ENCODE measurements around the gene LPIN1. TPM values are rescaled to one million over a fixed set of nuclear protein-coding genes. Genes with fewer than 3 reads are reported as not detected.
"Not testable (repeated sequence)": the region's sequence is repeated elsewhere in the genome, so short reads cannot be mapped to it uniquely, and the experiment has no call there.

The LPIN1 gene
- total RNA-seq, 4 donors from 2014 or later = 28.7 to 47.0 (median 39.6) TPM

DNA sequence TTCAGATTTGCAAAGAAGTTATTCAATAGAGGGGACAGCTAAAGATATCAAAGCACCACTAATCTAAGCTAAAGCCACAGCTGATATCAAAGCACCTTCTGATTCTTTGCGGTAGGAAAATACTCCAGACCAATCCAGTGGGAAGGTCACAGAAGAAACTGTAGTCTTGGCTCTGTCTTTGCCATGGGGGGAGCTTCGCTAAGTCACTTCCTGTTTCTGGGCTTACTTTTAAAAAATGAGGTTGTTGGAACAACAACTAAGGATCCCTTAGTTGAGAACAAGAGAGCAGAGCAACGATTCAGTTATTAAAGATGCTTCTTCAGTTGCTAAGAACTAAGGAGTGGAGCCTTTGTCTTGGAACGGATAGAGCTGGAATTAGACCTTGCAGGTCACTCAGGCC lies 12.2 kb downstream of the LPIN1 start:
- Histone ChIP-seq H3K4me1 (peaks cover 6 to 22% of the 10 kb centered on the region in 2 donors), H3K4me3 (replicated peaks in 1 of 3) (no peak overlapping the region), H3K9me3 (no peaks in the 10 kb centered on the region), H3K36me3 (no peaks in the 10 kb centered on the region), H3K27me3 (no peaks in the 10 kb centered on the region), H3K27ac (peak overlapping the region in 1 of 3 donors; percentile 20)
- intact Hi-C loops (cut with DNase I) = no loop called here
- DNase-seq = no peak
- WGBS, 2 donors = 48 to 54% methylated on average over 4 of the region's 4 CpGs
- TF ChIP-seq, protein P1, sequence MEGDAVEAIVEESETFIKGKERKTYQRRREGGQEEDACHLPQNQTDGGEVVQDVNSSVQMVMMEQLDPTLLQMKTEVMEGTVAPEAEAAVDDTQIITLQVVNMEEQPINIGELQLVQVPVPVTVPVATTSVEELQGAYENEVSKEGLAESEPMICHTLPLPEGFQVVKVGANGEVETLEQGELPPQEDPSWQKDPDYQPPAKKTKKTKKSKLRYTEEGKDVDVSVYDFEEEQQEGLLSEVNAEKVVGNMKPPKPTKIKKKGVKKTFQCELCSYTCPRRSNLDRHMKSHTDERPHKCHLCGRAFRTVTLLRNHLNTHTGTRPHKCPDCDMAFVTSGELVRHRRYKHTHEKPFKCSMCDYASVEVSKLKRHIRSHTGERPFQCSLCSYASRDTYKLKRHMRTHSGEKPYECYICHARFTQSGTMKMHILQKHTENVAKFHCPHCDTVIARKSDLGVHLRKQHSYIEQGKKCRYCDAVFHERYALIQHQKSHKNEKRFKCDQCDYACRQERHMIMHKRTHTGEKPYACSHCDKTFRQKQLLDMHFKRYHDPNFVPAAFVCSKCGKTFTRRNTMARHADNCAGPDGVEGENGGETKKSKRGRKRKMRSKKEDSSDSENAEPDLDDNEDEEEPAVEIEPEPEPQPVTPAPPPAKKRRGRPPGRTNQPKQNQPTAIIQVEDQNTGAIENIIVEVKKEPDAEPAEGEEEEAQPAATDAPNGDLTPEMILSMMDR (IDR thresholded peaks at IDR 0.05) = no peak
- no peak for TF ChIP-seq POLR2A (IDR thresholded peaks at IDR 0.05)

DNA sequence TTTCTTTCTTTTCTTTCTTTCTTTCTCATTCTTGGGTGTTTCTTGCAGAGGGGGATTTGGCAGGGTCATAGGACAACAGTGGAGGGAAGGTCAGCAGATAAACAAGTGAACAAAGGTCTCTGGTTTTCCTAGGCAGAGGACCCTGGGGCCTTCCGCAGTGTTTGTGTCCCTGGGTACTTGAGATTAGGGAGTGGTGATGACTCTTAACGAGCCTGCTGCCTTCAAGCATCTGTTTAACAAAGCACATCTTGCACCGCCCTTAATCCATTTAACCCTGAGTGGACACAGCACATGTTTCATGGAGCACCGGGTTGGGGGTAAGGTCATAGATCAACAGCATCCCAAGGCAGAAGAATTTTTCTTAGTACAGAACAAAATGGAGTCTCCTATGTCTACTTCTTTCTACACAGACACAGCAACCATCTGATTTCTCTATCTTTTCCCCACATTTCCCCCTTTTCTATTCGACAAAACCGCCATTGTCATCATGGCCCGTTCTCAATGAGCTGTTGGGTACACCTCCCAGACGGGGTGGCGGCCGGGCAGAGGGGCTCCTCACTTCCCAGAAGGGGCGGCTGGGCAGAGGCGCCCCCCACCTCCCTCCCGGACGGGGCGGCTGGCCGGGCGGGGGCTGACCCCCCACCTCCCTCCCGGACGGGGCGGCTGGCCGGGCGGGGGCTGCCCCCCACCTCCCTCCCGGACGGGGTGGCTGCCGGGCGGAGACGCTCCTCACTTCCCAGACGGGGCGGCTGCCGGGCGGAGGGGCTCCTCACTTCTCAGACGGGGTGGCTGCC lies 12.9 kb downstream of the LPIN1 start:
- H3K9me3 ChIP-seq; H3K27ac ChIP-seq; H3K4me3 ChIP-seq (replicated peaks in 1 of 3); H3K36me3 ChIP-seq; H3K27me3 ChIP-seq; intact Hi-C loops (cut with DNase I); DNase-seq: not testable (repeated sequence)
- H3K4me1 ChIP-seq = peaks cover 6 to 18% of the 10 kb centered on the region in 2 donors
- WGBS, 2 donors = 82 to 85% methylated on average over 15 to 19 of the region's 32 CpGs

DNA sequence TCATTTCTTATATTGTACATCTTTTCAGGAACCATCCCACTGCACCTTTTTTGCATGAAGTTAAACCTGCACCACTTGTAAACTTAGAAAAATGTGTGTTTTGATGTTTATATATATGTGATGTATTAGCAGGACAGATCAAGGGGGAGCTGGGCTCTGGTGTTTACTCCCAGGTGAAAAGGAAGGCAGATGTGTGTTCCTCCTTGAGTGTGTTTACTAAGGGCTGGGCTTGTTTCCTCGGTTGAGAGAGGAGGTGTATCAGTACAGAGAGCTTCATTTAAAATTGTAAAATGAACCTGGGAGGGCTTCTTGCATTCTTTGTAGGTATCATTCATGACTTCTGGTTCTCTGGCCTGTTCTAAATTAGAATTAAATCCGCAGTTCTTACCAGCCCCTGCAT lies 14.8 kb downstream of the LPIN1 start:
- Histone ChIP-seq H3K9me3 (no peaks in the 10 kb centered on the region), H3K4me1 (peaks cover 6 to 17% of the 10 kb centered on the region in 2 donors), H3K4me3 (replicated peaks in 1 of 3) (no peak overlapping the region), H3K27ac (no peak overlapping the region), H3K27me3 (no peaks in the 10 kb centered on the region), H3K36me3 (peaks cover 0 to 7% of the 10 kb centered on the region in 2 donors)
- no peak for DNase-seq
- intact Hi-C loops (cut with DNase I) = no loop called here
- 80 to 81% methylated on average over 2 of the region's 2 CpGs for WGBS, 2 donors
- no peak for TF ChIP-seq POLR2A (IDR thresholded peaks at IDR 0.05)
- TF ChIP-seq, protein P1 (IDR thresholded peaks at IDR 0.05) = no peak

DNA sequence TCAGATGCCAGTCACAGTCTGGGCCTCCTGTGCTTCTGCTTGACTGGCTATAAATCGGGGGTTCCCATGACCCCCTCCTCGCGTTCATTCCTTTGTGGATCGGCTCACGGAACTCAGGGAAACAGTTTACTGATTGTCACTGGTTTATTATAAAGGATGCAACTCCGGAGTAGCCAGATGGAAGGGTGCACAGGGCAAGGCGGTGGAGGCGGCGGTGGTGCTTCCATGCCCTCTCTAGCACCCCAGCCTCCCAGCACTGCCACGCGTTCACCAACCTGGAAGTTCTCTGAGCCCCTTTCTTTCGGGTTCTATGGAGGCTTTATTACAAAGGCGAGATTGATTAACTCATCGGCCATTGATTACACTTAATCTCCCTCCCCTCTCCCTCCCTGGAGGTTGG lies 15.6 kb downstream of the LPIN1 start:
- peaks cover 6 to 17% of the 10 kb centered on the region in 2 donors for H3K4me1 ChIP-seq
- H3K4me3 ChIP-seq (replicated peaks in 1 of 3) = no peak overlapping the region
- TF ChIP-seq, protein P1 (IDR thresholded peaks at IDR 0.05) = no peak
- TF ChIP-seq POLR2A (IDR thresholded peaks at IDR 0.05) = no peak
- no peak for DNase-seq
- 96 to 98% methylated on average over 14 of the region's 14 CpGs for WGBS, 2 donors
- H3K27ac ChIP-seq = no peak overlapping the region
- no peaks in the 10 kb centered on the region for H3K27me3 ChIP-seq
- intact Hi-C loops (cut with DNase I) = no loop called here
- peaks cover 0 to 14% of the 10 kb centered on the region in 2 donors for H3K36me3 ChIP-seq
- H3K9me3 ChIP-seq = no peaks in the 10 kb centered on the region

DNA sequence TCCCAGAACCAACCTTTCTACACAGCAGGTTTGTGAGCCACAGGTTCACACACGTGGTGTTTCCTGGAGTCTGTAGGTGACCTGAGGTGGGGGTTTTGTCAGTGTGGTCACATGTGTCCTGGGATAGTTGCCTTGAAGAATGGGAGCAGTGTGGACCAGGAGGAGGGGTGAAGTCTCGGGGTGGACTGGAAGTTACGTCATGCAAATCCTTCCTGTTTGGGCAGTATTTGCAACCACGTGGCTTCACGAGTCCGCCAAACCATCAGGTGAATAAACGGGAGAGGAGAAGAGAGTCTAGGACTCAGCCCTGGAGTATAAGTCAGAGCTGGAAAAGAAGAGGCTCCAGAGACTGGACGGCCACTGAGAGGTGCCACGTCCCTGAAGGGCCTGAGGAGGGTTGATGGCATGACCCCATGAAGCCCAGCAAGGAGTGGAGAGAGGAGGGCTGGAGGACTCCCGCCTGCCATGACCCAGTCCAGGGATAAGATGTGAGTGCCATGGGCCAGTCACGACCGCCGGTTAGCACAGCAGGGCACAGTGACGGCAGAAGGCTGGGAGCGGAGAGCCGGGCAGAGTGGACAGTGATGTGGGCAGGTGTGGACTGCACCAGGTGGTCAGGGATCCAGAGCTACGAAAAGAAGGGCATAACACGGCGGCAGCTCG lies 16.5 kb downstream of the LPIN1 start:
- intact Hi-C loops (cut with DNase I) = no loop called here
- TF ChIP-seq, protein P1 (IDR thresholded peaks at IDR 0.05) = no peak
- TF ChIP-seq POLR2A (IDR thresholded peaks at IDR 0.05) = no peak
- Histone ChIP-seq H3K36me3 (peaks cover 0 to 19% of the 10 kb centered on the region in 2 donors), H3K27me3 (no peaks in the 10 kb centered on the region), H3K4me1 (peaks cover 6 to 14% of the 10 kb centered on the region in 2 donors), H3K9me3 (no peaks in the 10 kb centered on the region), H3K27ac (no peak overlapping the region), H3K4me3 (replicated peaks in 1 of 3) (no peak overlapping the region)
- 88 to 90% methylated on average over 20 of the region's 20 CpGs for WGBS, 2 donors
- no peak for DNase-seq
